ENCODE results near the gene HENMT1.
A peak's percentile ranks its signal among the peaks of the same experiment; 100 is the strongest.

Gene HENMT1

DNA sequence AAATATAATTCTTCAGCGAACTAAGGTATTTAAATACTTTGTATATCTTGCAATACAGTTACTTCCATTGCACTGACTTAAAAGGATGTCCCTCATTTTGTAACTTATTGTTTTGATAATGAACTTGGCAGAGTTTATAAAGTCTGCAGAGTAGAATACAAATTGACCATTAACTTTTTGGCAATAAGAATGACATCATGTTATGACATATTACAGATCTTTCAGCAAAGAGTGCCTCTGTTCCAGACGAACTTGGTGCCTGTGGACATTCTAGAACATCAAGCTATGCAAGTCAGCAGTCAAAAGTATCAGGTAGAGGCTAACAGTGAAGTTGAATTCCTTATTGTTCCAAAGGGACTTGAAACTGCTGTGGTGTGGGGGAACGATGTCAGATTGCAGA lies 32.9 kb downstream of the HENMT1 start:
- no peak for DNase-seq (ENCODE audit: low read depth)

DNA sequence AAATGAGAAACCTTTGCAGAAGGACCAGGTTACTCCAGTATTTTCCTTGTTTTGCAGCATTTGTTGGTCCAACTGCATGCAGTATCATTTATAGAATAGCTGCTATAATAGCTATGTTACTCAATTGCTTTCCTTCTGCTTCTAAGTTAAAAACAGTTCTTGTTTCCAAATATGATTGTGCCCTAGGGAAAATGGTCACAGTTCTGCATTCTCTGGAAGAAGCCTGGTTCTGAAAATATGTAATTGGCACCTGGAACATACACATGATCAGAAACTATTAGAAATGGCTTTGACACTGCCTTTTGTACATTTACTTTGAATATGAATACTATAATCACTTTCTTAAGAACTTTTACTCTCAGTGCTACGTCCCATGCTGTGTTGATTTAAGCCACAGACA lies 33.6 kb downstream of the HENMT1 start:
- DNase-seq (ENCODE audit: low read depth): no peak

DNA sequence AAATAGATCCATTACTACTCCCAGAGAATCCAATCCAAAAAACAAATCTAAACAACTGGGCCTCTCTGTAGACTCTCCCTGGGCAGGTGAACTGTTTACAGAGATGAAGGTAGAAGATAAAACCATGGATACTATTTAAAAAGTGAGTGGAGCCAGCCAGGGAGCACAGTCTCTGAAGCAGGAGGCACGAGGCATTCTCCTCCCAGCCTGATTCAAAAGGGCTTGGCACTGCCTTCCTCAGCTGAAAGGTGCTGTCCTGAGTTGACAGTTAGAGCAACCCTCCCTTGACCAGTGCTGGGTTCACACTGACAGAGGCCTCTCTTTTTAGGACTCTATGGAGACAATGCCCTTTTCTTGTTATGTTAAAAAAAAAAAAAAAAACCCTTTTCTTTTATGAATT lies 36.8 kb downstream of the HENMT1 start:
- DNase-seq (ENCODE audit: low read depth): no peak

DNA sequence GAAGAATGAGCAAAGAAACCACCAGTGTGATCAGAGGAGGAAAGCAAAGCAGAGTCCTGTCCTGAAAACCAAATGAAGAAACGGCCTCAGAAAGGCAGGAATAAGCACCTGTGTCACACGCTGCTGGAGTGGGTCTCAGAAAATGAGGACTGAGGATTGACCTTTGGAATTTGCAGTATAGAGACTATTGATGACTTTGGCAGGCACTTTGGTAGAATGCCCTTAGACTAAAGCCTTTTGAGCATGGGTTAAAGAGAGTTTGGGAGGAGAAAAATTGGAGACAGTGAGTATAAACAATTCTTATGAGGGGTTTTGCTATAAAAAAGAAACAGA lies 43.2 kb downstream of the HENMT1 start:
- no peak for DNase-seq (ENCODE audit: low read depth)

DNA sequence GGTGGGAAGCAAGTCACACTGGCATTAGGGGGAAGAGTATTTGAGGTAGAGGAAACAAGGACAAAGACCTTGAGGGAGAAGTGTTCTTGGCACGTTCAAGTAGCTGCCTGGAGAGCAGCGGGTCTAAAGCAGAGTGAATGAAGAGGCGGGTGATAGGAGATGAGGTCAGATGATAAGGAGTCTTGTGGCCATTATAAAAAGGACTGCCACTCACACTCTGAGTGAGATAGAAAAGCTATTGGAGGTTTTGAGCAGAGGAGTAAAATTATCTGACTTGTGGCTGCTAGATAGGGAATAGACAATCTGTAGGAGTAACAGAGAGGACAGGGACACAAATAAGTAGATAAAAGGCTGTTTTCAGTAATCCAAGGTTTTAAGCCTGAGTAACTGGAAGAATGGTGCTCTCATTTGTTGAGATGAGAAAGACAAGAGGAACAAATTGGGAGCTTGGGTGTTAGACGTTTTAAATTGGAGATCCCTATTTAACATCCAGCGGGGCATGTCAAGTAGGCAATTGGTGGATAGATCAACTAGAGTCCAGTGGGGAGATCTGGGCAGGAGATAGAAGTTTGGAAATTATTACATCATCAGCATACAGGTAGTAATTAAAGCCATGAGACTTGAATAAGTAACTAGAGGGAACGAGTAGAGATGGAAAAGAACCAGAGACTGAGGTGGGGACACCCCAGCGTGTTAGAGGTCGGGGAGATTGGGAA lies 43.7 kb downstream of the HENMT1 start:
- DNase-seq (ENCODE audit: low read depth): no peak

DNA sequence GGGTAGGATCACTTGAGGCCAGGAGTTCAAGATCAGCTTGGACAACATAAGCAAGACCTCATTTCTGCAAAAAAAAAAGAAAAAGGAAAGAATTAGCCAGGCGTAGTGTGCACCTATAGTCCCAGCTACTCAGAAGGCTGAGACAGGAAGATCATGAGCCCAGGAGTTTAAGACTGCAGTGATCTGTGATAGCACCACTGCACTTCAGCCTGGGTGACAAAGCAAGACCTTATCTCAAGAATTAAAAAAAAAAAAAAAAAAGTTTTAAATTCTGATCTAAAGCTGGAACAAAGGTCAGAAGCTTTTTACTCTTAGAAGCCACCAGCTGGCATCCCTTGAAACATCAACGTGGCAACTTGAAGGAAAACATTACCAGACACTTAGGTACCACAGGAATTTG lies 45.3 kb downstream of the HENMT1 start:
- no peak for DNase-seq (ENCODE audit: low read depth)

DNA sequence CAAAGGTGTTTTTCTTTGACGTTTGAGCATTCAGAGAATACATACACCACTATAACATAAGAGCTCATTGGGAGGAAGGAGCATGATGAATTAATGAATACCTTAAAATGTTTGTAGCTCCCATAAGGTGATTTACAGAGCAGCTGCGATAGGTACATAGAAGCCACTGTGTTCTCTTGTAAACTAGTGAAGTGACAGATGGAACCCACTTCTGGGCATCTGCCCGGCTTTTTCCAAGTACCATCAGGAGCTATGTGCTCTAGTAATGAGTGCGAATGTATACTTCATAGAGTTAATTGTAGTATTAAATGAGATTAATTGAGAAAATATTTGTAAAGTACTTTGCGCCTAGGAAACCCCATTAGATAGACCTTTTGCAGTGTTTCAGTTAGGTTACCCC lies 48.4 kb downstream of the HENMT1 start:
- no peak for DNase-seq (ENCODE audit: low read depth)

DNA sequence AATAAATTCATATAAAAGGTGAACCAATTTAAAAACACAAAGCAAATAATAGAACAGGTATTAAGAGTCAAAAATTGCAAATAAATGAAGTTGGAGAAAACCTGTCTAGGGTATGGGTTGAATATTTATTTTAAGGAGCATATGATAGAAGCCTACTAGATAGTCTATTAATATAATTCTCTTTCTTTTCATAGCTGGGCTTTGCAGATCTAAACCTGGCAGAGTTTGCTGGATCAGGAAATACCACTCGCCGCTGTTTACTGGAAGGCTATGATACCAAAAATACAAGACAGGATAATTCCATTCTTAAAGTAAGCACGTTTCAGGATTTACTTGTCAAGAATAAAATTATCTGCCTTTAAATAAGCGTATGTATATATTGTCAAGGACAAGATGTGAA lies 48.9 kb downstream of the HENMT1 start:
- DNase-seq (ENCODE audit: low read depth): no peak

DNA sequence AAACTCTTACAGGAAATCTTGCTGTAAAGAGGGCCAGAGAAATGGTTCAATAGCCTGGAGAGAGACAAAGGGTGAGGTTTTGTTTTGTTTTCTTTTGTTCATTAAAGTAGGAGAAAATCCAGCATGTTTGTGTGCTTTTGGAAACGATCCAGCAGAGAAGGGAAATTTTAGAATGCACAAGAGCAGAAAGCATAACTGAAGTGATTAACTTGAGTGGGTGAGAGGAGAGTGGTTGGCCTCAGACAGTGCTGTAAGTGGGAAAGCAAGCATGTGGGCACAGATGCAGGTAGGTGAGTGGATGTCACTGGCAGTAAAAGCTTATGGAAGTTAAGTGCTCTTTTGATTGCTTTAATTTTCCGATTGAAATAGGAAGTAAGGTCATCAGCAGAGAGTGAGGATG lies 50.8 kb downstream of the HENMT1 start:
- DNase-seq (ENCODE audit: low read depth): peak; percentile 15

DNA sequence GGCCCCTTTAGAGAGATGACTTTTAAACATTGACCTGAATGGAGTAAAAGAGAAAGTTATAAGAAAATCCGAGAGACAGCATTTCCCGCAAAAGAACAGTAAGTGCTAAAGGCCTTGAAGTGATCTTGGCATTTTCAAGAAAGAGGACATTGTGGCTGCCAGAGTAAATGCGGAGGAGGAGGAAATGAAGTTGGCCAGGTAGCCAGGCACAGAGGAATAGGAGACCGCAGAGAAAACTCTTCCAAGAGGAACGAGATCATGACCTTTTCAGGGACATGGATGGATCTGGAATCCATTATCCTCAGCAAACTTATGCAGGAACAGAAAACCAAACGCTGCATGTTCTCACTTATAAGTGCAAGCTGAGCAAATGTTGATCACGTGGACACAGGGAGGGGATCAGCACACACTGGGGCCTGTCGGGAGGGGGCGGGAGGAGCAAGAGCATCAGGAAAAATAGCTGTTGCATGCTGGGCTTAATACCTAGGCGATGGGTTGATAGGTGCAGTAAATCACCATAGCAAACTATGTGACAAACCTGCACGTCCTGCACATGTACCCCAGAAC lies 51.3 kb downstream of the HENMT1 start:
- DNase-seq (ENCODE audit: low read depth): peak; percentile 7

DNA sequence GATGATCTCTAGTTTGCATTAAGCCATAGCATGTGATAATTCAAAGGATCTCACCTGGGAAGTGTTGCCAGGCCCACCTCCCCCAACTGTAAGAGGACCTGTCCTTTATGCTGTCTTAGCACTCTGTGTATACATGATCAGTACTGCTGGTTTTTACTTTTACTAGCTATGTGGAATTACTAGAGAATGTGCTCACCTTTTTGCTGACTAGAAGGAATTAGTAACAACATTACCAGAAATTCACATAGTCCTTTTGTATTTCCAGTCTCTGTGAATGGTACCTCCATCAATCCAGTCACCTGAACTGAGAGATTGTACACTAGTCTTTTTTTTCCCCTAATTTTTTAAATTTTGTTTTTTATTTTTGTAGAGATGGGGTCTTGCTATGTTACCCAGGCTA lies 54.4 kb downstream of the HENMT1 start:
- DNase-seq (ENCODE audit: low read depth): no peak

DNA sequence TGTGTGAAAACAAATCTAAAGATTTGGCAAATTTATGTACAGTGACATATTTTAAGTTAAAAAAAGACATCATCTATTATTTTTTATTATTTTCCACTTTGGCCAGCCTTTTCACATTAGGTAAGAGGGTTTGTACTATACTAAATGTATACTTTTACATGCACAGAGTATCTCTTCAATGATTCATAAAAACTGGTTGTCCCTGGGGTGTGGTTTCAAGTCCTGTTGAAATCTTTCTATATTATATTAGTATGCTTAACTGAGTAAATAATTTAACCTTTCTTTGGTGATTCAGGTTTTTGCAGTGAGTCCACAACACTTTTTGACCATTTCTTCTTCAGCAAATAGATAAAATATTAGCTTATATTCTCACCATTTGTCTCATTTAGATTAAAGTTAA lies 55.3 kb downstream of the HENMT1 start:
- no peak for DNase-seq (ENCODE audit: low read depth)

DNA sequence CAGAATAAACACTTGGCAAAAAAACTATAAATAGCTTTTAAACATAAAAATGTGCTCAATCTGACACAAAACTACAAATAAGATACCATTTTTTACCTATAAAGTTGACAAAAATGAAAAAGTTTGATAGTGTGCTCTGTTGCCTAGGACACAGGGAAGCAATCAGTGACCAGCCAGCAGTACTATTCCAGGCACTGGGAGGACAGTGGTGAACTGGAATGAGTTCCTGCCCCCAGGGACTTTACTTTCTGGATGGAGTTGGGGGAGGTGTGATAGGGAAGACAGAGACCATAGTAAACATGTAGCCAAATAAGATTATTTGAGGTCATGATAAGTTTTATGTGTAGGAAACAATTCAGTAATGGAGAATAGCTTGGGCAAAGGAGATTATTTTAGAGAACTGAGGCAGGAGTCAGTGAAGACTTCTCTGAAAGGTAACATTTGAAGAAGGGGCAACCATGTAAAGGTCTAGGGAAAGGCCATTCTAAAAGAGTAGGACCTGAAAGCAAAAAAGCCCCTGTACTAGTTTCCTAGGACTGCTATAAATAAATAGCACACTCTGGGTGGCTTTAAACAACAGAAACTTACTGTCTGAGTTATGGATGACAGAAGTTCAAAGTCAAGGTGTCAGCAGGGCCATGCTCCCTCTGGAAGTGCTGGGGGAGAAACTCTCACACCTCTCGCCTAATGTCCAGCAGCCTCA lies 59.0 kb downstream of the HENMT1 start:
- DNase-seq (ENCODE audit: low read depth): no peak

DNA sequence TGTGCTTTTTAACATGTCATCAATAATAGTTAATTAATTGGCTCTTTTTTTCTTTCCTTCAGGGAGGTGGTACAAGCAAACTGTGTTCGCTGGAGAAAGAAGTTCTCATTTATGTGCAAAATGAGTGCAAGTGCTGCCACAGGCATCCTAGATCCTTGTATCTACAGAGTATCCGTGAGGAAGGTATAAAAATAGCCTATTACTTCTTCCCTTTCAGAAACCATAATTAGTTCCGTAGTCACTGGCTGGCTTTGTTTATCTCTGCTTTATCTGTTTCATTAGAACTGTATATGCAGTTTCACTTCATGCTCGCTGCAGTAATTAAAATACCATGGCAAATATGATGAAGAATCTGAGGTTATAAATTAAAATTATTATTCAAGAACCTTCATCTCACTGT lies 60.4 kb downstream of the HENMT1 start:
- DNase-seq (ENCODE audit: low read depth): no peak

DNA sequence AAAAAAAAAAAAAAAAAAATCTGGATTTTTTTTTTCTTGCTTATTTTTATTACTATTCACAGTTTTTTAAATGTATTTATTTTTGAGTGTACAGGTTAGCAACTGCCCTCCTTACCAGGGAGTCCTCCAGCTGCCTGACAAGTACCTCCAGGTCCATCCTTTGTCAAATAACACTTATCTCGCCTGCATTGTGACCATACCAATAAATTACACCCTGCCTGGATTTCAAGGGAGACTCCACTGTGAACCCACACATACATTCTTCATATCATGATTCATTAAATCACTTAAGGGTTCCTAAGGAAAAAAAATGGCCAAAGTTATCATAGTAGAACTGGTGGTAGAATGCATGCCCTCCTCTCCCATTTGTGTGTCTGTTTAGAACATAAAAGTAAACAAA lies 62.6 kb downstream of the HENMT1 start:
- peak; percentile 28 for DNase-seq (ENCODE audit: low read depth)

All from iris pigment epithelial cell (primary cell).